ENCODE data around the gene LTB.
"Not testable (repeated sequence)": the region's sequence is repeated elsewhere in the genome, so short reads cannot be mapped to it uniquely, and the experiment has no call there.

Gene LTB

GRCh38 chr6:31609519-31610406 lies 27.5 kb upstream of the LTB start:
- intact Hi-C loops (cut with DNase I), result no loop called here
- DNase-seq, result no peak

DNA sequence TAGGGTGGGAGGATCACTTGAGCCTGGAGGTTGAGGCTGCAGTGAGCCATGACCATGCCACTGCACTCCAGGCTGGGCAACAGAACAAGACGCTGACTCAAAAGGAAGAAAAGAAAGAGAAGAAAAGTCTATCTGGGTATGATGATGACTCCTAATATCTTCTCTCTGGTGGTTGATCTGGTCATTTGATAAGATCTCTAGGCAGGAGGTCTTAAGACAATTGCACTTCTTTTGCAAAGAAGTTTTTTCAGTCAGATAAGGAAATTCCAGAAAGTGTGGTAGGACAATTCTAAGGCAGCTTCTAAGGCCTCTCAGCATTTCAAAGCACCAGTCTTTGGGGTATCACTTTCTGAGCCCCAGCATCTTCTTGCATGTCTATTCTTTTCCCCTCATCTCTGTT lies 25.1 kb upstream of the LTB start:
- no peak for DNase-seq
- intact Hi-C loops (cut with DNase I), result no loop called here

DNA sequence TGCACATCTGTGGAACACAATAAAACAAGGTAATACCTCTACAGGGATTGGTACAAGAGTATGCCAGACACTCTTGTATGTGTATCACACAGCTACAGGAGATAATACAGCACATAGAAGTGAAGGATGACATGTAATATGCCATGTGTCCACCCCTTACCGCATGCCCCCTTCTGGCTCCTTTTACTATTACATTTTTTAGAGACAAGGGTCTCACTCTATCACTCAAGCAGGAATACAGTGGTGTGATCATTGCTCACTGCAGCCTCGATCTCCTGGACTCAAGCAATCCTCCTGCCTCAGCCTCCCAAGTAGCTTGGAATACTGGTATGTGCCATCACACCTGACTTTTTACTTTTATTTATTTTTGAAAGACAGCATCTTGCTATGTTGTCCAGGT lies 14.8 kb upstream of the LTB start:
- intact Hi-C loops (cut with DNase I), result no loop called here
- DNase-seq, result no peak

DNA sequence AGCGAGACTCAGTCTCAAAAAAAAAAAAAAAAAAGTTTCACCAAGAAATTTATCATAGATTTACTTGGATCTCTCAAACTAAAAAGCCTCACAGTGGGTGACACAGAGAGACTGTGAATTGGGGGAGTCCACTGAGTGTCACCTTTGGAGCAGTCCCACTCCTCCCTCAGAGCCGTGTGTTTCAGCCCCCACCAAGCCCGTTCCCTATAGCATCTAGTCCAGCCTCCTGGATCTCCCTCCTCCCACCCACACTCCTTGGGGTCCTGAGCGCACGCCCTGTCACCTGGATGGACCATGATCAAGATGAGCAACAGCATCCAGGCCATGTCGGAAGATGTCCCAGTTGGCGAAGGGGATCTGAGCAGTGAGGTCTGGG lies 10.2 kb upstream of the LTB start:
- intact Hi-C loops (cut with DNase I), result no loop called here
- DNase-seq, result no peak

DNA sequence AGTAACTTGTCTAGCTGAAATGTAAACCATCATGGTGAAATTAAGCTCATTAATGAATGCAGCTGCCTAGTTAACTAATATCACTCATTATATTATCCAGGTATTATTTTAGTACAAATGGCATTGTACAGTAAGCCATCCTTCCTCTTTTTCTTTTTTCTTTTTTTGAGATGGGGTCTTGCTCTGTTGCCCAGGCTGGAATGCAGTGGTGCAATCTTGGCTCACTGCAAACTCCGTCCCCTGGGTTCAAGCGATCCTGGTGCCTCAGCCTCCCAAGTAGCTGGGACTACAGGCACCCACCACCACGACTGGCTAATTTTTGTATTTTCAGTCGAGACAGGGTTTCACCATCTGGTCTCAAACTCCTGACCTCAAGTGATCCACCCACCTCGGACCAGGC lies 8.5 kb upstream of the LTB start:
- DNase-seq; intact Hi-C loops (cut with DNase I): not testable (repeated sequence)

DNA sequence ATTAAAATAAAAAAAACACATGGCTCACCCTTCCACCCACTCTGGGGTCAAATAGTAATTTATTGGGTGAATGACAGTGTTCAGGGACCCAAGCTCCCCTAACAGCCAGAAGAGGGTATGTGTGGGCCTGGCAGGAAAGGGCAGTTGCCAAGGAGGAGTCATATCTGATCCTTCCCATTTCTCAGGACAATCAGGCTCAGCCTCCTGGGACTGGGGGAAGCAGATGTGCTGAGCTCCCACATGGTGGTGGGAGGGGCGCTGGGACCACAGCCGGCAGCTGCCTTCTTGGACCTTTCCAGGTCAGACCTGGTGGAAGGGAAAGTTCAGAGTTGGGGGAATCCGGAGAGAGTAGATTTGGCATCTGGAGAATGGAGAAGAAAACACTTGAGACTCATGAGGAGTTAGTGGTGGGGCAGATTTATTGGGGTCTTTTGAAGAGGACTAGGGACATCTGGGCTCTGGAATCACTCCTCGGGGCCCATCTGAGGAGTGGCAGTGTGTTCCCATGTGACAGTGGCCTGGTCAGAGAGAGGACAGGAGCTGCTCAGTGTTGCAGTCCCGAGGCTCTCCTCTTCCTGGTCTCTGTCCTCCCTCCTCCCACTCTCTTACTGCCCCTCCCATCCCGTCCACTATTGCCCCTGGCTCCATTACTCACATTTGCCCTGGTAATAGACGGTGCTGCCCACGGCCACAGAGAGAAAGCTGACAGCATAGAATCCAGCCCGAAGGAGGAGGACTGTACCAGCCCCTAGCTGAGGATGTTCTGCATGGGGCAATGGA lies 6.8 kb upstream of the LTB start:
- DNase-seq, result peak in 1 of 10 donors; percentile 60
- intact Hi-C loops (cut with DNase I), result no loop called here

DNA sequence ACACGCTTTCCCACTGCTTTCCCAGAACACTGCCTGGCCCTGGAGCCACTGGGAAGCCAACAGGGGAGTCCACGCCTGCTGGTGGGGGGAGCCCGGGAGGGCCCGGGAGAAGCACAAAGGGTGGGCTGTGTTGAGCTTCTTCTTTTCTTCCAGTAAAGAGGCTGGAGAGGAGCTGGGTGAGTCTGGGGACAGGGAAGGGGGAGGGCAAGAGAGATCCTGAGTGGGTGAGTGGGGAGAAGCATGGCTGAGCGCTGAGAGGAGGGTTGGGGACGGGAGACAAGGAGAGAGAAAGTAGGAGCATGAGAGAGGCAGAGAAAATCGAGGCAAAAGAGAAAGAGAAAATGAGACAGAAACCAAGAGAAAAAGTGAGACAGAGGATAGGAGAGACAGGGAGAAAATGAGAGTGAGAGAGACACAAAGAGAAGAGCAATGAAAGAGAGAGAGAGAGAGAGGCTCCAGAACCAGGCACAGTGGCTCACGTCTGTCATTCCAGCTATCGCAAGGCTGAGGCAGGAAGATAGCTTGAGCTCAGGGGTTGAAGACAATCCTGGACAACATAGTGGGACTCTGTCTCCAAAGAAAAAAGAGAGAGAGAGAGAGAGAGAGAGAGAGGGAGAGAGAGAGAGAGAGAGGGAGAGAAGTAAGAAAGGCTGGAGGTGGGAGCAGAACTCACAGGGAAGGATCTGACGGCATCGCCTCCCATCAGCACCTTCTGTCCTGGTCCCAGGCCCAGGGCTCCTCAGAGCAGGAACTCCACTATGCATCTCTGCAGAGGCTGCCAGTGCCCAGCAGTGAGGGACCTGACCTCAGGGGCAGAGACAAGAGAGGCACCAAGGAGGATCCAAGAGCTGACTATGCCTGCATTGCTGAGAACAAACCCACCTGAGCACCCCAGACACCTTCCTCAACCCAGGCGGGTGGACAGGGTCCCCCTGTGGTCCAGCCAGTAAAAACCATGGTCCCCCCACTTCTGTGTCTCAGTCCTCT lies 5.9 kb upstream of the LTB start:
- peak in 1 of 10 donors; percentile 74 for DNase-seq
- intact Hi-C loops (cut with DNase I), result no loop called here

DNA sequence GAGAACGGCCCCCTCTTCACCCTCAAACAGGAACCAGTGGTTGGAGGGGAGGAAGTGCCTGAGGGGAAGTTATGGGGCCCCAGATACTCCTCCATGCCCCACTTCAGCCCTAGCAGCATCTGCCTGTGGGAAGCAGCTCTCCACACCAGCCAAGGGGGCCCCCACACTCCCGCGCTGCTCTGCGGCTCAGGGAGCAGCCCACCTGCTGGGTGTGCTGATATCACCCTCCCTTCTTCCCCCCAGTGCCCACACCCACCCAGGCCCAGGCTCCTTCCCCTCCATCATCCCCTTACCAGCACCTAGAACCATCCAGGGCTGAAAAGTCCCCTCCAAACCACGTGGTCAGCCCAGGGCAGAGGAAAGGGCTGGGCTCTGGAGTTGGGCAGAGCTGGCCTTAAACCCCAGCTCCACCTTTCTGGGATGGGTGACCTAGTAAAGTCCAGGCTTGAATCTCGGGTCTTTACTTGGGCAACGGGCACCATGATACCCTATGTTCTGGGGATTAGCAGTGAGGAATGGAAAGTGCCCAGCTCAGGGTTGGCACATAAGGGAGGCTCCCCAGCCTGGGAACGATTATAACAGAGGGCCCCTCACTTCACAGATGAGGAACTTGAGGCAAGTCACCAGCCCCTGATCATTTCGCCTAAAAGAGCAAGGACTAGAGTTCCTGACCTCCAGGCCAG lies 4.5 kb upstream of the LTB start:
- DNase-seq, result peak in 1 of 10 donors; percentile 85
- intact Hi-C loops (cut with DNase I), result no loop called here

DNA sequence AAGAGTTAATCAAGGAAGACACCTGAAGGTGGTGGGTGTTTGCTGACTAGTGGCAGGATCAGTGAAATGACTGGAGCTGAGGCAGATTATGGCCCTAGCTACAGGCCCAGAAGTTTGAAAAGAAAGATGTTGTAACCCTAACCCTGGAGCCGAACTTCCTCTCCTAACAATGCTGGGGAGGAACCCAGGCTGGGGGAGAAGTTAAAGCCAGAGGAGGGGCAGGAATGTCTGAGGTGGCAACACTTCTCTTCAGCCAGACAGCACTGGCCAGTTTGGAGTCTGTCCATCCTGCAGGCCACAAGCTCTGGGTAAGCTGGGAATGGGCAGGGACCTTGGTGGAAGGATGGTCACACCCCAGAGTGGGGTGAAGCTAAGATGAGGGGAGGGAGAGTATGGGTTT lies 3.8 kb upstream of the LTB start, which contains the start of gene LST1:
Gene LST1, plus strand, starts transcription at position 270 of the 400 bp plus-strand sequence. CDS start 1,023 bp downstream, outside the sequence.
- peak in 1 of 10 donors; percentile 64 for DNase-seq

GRCh38 chr6:31585491-31585890 lies 3.3 kb upstream of the LTB start:
- DNase-seq, result peak in 1 of 10 donors; percentile 21
- intact Hi-C loops (cut with DNase I), result no loop called here

More for the DNA sequence above, 3.8 kb upstream of the LTB start, which contains the start of gene LST1:
- intact Hi-C loops (cut with DNase I), result no loop called here

GRCh38 chr6:31581434-31582229 lies 592 bp downstream of the LTB start:
- intact Hi-C loops (cut with DNase I), result loop anchor here (2.0 kb wide), 1 partner anchor 17 kb away; no protein-coding TSS in a partner anchor
- peak in 5 of 10 donors; percentile 17 to 82 (median 79) for DNase-seq

- peak; percentile 74 to 98 (median 88) for DNase-seq
- intact Hi-C loops (cut with DNase I), result loop anchor here (2.0 kb wide), 1 partner anchor 18 kb away; no protein-coding TSS in a partner anchor
Measured at GRCh38 chr6:31580807-31581433, 1.3 kb downstream of the LTB start.

DNA sequence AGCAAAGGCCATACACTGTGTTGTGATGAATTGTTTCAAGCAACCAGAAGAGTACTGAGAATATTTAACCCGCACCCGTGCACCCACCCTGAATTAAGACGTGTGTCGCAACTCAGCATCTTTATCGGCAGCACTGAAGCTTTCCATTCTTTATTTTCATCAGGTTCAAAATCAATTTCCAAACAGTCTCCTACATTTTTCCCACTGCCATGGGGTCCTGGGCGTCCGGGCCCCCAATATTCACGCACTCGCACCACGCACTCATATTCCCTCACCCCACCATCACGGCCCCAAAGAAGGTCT lies 1.8 kb downstream of the LTB start:
- DNase-seq, result no peak
- intact Hi-C loops (cut with DNase I), result loop anchor here (2.0 kb wide), 1 partner anchor 18 kb away; no protein-coding TSS in a partner anchor

- intact Hi-C loops (cut with DNase I), result loop anchor here (2.0 kb wide), 1 partner anchor 19 kb away; no protein-coding TSS in a partner anchor
- DNase-seq, result peak in 1 of 10 donors; percentile 26
Measured at GRCh38 chr6:31579546-31580437, 2.4 kb downstream of the LTB start.

GRCh38 chr6:31579119-31579505 lies 3.1 kb downstream of the LTB start:
- DNase-seq, result peak in 1 of 10 donors; percentile 26
- intact Hi-C loops (cut with DNase I), result no loop called here

DNA sequence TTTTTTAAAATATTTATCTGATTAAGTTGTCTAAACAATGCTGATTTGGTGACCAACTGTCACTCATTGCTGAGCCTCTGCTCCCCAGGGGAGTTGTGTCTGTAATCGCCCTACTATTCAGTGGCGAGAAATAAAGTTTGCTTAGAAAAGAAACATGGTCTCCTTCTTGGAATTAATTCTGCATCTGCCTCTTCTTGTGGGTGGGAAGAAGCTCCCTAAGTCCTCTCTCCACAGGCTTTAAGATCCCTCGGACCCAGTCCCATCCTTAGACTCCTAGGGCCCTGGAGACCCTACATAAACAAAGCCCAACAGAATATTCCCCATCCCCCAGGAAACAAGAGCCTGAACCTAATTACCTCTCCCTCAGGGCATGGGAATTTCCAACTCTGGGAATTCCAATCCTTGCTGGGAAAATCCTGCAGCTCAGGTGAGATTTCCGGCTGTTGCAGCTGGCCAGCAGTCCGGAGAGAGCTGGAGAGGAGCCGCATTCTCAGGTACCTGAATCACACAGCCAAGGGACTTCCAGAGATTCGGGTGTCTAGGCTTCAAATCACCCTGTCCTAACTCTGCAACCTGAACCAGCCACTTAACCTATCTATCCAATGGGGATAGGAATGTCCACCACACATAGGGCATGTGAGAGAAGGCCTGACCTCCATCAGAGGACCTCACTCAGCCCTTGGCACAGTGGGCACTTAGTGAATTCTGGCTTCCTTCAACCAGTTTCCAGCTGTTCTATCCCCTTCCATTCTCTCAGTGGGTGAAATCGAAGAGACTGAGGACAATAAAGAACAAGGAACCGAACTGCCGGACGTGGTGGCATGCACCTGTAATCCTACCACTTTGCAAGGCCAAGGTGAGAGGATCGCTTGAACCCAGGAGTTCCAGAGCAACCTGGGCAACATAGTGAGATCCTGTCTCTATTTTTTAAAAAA lies 3.8 kb downstream of the LTB start:
- no peak for DNase-seq

More for the DNA sequence above, 3.8 kb downstream of the LTB start:
- intact Hi-C loops (cut with DNase I), result no loop called here
